NB4 (cell line): ENCODE data around the gene AP1M1.
"Not testable (repeated sequence)": the region's sequence is repeated elsewhere in the genome, so short reads cannot be mapped to it uniquely, and the experiment has no call there.

Experiments
- DNase-seq: peaks from one replicate; pipeline ENCODE4 v3.0.0; 2010; ENCODE audit warnings: low read depth
- H3K4me3 ChIP-seq: one replicate; pipeline ENCODE4 v1.5.1; 2011; ENCODE audit warnings: mild to moderate bottlenecking, low read depth, low read length, moderate library complexity
- MYC ChIP-seq: IDR thresholded peaks from 2 replicates; pipeline ENCODE4 v1.6.1; 2011; ENCODE audit warnings: low read depth, low read length
- POLR2A ChIP-seq: IDR thresholded peaks from 2 replicates; pipeline ENCODE4 v1.6.1; 2011; ENCODE audit warnings: mild to moderate bottlenecking; ENCODE audit not compliant: insufficient read length; ENCODE audit errors: extremely low read depth
- TF ChIP-seq, protein P1 (sequence below): IDR thresholded peaks from 2 replicates; pipeline ENCODE4 v1.6.1; 2011; ENCODE audit warnings: low read depth, low read length
- TF ChIP-seq, protein P2 (sequence below): IDR thresholded peaks from one replicate; pipeline ENCODE4 v1.5.1; 2012; ENCODE audit warnings: low read depth, low read length

AP1M1 gene

DNA sequence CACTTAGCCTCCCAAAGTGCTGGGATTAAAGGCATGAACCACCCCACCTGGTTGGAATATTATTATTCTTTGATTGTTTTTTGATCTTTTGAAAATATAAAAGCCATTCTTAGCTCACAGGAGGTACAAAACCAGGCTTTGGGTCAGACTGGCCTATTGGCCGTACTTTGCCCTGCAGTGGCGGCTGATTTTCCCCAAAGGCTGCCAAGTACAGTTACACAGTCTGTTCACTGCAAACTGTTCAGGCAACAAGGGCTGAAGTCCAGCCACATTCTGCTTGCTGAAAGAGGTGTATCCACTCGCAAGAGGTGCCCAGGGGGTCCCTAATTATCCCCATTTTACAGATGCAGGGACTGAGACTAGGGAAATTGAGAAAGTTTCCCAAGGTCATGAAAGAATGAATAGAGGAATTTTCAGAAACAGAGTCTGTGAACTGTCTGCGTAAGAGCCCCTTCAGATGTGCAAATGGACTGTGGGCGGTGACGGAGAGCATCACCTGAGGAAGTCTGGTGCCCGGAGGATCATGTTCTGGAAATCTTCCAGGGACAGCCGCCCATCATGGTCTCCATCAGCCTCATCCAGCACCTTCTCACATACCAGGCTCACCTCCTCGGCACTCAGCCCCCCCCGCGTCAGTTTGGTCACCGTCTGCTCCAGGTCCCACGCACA lies 33.4 kb upstream of the AP1M1 start:
- no peak overlapping the region for H3K4me3 ChIP-seq
- TF ChIP-seq POLR2A (no peak), MYC (no peak)
- TF ChIP-seq, protein P1, sequence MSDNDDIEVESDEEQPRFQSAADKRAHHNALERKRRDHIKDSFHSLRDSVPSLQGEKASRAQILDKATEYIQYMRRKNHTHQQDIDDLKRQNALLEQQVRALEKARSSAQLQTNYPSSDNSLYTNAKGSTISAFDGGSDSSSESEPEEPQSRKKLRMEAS: no peak
- TF ChIP-seq, protein P2, sequence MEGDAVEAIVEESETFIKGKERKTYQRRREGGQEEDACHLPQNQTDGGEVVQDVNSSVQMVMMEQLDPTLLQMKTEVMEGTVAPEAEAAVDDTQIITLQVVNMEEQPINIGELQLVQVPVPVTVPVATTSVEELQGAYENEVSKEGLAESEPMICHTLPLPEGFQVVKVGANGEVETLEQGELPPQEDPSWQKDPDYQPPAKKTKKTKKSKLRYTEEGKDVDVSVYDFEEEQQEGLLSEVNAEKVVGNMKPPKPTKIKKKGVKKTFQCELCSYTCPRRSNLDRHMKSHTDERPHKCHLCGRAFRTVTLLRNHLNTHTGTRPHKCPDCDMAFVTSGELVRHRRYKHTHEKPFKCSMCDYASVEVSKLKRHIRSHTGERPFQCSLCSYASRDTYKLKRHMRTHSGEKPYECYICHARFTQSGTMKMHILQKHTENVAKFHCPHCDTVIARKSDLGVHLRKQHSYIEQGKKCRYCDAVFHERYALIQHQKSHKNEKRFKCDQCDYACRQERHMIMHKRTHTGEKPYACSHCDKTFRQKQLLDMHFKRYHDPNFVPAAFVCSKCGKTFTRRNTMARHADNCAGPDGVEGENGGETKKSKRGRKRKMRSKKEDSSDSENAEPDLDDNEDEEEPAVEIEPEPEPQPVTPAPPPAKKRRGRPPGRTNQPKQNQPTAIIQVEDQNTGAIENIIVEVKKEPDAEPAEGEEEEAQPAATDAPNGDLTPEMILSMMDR: no peak
- DNase-seq: no peak

DNA sequence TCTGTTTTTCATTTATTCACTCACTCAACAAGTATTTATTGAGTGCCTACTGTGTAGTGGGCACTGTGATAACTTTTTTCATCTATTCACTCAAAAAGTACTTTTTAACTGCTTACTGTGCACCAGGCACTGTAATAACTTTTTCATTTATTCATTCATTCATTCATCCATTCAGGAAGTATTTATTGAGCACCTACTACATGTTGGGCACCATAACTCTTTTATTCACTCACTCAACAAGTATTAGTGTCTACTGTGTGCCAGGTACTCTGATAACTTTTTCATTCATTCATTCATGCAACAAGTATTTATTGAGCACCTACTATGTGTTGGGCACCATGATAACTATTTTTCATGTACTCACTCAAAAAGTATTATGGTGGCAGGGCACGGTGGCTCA lies 31.3 kb upstream of the AP1M1 start:
- TF ChIP-seq MYC (no peak), POLR2A (no peak)
- TF ChIP-seq, protein P2: no peak
- TF ChIP-seq, protein P1: no peak
- no peak overlapping the region for H3K4me3 ChIP-seq
- no peak for DNase-seq

DNA sequence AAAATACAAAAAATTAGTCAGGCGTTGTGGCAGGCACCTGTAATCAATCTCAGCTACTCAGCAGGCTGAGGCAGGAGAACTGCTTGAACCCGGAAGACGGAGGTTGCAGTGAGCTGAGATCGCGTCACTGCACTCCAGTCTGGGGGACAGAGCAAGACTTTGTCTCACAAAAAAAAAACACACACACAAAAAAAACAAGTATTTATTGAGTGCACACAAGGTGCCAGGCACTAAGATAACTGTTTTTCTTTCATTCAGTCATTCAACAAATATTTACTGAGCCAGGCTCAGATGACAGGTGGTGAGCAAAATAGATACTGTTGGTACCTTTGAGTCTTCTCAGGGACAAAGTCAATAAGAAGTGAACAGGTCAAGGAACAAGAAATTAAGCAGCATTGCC lies 30.7 kb upstream of the AP1M1 start:
- H3K4me3 ChIP-seq: no peak overlapping the region

DNA sequence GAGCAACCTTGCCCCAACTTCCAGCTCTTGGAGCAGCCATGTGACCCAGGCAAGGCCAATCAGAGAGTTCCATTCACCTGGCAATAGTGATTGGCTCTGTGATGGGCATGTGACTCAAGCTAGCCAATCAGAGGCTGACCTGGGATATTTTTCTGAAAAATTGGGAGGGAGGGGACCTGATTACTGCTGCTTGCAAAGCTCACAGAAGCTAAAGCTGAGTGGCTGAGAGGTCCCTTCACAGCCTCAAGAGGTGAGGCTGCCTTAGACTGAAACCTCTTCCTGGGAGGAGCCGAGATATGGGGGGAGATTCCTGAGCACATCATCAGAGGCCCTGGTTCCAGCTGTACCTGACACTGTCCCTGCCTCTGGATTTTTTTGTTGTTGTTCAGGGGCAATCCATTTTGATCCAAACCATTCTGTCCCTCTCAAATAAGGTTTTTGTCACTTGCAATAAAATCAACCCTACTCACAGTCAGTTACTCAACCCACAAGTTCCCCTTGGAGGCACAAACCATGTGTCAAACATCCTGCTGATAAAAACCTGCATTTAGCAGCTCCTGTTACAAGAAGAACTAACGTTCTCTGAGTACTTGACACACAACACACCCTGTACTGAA lies 29.1 kb upstream of the AP1M1 start:
- peak; percentile 74 for TF ChIP-seq MYC
- TF ChIP-seq, protein P1: peak; percentile 91
- TF ChIP-seq POLR2A: no peak
- peak; percentile 92 for DNase-seq
- no peak overlapping the region for H3K4me3 ChIP-seq

More for the DNA sequence above, 30.7 kb upstream of the AP1M1 start:
- TF ChIP-seq, protein P1: no peak
- TF ChIP-seq POLR2A (no peak), MYC (no peak)
- TF ChIP-seq, protein P2: no peak
- no peak for DNase-seq

DNA sequence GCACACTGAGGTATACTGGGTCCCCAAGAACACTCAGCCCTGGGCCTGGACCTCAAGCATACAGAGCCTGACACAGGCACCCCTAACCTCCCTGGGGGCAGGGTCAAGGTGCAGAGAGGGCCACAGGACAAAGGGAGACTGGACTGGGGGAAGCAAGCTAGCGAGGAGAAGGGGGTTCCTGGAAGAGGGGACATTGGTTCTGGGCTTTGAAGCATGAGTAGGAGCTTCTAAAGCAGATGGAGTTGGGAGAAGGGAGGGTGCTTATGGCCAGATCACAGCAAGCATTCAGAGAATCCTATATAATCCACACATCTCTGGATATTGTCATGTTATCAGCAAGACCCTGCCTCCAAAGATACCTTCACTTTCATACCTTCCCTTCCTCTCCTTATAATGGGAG lies 27.6 kb upstream of the AP1M1 start:
- H3K4me3 ChIP-seq: no peak overlapping the region
- TF ChIP-seq POLR2A (no peak), MYC (no peak)
- TF ChIP-seq, protein P1: no peak
- TF ChIP-seq, protein P2: no peak
- no peak for DNase-seq

DNA sequence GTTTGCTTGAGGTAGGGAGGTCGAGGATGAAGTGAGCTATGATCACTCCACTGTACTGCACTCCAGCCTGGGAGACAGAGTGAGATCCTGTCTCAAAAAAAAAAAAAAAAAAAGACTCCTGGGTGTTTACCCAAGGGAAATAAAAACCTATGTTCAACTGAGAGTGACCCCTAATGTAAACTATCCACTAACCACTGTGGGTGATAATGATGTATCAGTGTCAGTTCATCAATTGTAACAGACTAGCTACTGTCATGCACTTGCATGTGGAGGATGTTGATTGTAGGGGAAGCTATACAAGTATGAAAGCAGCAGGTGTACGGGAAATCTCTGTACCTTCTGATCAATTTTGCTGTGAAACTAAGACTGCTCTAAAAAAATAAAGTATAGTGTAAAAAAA lies 21.8 kb upstream of the AP1M1 start:
- no peak for DNase-seq
- TF ChIP-seq MYC (no peak), POLR2A (no peak)
- TF ChIP-seq, protein P2: no peak
- TF ChIP-seq, protein P1: no peak
- no peak overlapping the region for H3K4me3 ChIP-seq

DNA sequence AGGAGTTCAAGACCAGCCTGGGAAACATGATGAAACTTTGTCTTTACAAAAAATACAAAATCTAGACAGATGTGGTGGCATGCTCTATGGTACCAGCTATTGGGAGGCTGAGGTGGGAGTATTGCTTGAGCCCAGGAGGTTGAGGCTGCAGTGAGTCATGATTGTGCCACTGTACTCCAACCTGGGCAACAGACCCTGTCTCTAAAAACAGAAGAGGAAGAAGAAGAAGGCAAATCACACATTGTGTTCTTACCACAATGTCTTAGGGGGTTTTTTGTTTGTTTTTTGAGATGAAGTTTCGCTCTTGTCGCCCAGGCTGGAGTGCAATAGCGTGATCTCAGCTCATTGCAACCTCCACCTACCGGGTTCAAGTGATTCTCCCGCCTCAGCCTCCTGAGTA lies 18.8 kb upstream of the AP1M1 start:
- not testable (repeated sequence) for H3K4me3 ChIP-seq
- DNase-seq: peak; percentile 71
